Astrocyte (in vitro differentiated cells and primary cell): ENCODE measurements around the gene CCDC141. TPM values are rescaled to one million over a fixed set of nuclear protein-coding genes. Genes with fewer than 3 reads are reported as not detected.

Experiments
- DNase-seq: peaks from one replicate; pipeline ENCODE4 v3.0.0-alpha.2; 2010; ENCODE audit warnings: low read depth
- FAIRE-seq: peaks from 2 replicates; lab custom pipeline; 2011; peaks lifted over from hg19 to GRCh38; lab: Jason Lieb, UNC
- H2AFZ ChIP-seq: 2 replicates; pipeline ENCODE4 v1.6.0; 2012; ENCODE audit warnings: low read depth, low read length, inconsistent platforms
- H3K27ac ChIP-seq: 2 replicates; pipeline ENCODE4 v1.5.1; 2011; ENCODE audit warnings: low read depth, low read length, inconsistent platforms
- H3K27me3 ChIP-seq: 2 replicates; pipeline ENCODE4 v1.6.0; 2011; ENCODE audit warnings: low read length, inconsistent platforms; ENCODE audit not compliant: insufficient read depth
- H3K36me3 ChIP-seq: 2 replicates; pipeline ENCODE4 v1.5.1; 2011; ENCODE audit warnings: low read length, inconsistent platforms; ENCODE audit not compliant: insufficient read depth
- H3K4me1 ChIP-seq: 2 replicates; pipeline ENCODE4 v1.5.1; 2011; ENCODE audit warnings: low read length, inconsistent platforms; ENCODE audit not compliant: insufficient read depth
- H3K4me2 ChIP-seq: 2 replicates; pipeline ENCODE4 v1.6.0; 2012; ENCODE audit warnings: low read length, inconsistent platforms
- H3K4me3 ChIP-seq: 2 replicates; pipeline ENCODE4 v1.5.1; 2011; ENCODE audit warnings: low read depth, mild to moderate bottlenecking, low read length, inconsistent platforms; ENCODE audit not compliant: insufficient read depth
- H3K79me2 ChIP-seq: 2 replicates; pipeline ENCODE4 v1.6.0; 2012; ENCODE audit warnings: mild to moderate bottlenecking, low read length, inconsistent platforms; ENCODE audit not compliant: insufficient read depth
- H3K9ac ChIP-seq: 2 replicates; pipeline ENCODE4 v1.6.0; 2012; ENCODE audit warnings: mild to moderate bottlenecking, low read length, inconsistent platforms
- H3K9me3 ChIP-seq: 2 replicates; pipeline ENCODE4 v1.5.1; 2012; ENCODE audit warnings: low read depth, mild to moderate bottlenecking, low read length, inconsistent platforms; ENCODE audit not compliant: insufficient read depth
- H4K20me1 ChIP-seq: 2 replicates; pipeline ENCODE4 v1.6.0; 2012; ENCODE audit warnings: low read length, inconsistent platforms; ENCODE audit not compliant: insufficient read depth
- H3K27ac Mint-ChIP-seq: one replicate; pipeline ENCODE4 v1.8.0; 2021; ENCODE audit warnings: mild to moderate bottlenecking, mixed read lengths; ENCODE audit not compliant: unreplicated experiment
- H3K27me3 Mint-ChIP-seq: one replicate; pipeline ENCODE4 v1.8.0; 2021; ENCODE audit warnings: low read depth, mixed read lengths; ENCODE audit not compliant: unreplicated experiment
- H3K36me3 Mint-ChIP-seq: one replicate; pipeline ENCODE4 v1.8.0; 2021; ENCODE audit warnings: low read depth, mixed read lengths; ENCODE audit not compliant: unreplicated experiment
- H3K4me1 Mint-ChIP-seq: one replicate; pipeline ENCODE4 v1.8.0; 2021; ENCODE audit warnings: low read depth, mixed read lengths; ENCODE audit not compliant: unreplicated experiment
- H3K4me3 Mint-ChIP-seq: one replicate; pipeline ENCODE4 v1.8.0; 2021; ENCODE audit warnings: mild to moderate bottlenecking, moderate library complexity, mixed read lengths; ENCODE audit not compliant: unreplicated experiment
- H3K9me3 Mint-ChIP-seq: one replicate; pipeline ENCODE4 v1.8.0; 2021; ENCODE audit warnings: mild to moderate bottlenecking, mixed read lengths; ENCODE audit not compliant: unreplicated experiment
- EZH2 ChIP-seq: IDR thresholded peaks from 2 replicates; pipeline ENCODE4 v1.6.1; 2012; ENCODE audit warnings: mild to moderate bottlenecking, low read length, inconsistent platforms; ENCODE audit not compliant: insufficient read depth
- total RNA-seq: library from RNA; stranded (reverse); gene quantifications from 2 replicates; pipeline ENCODE4 v1.2.1, GENCODE V29; 2021
- TF ChIP-seq, protein P1 (sequence below): IDR thresholded peaks from 2 replicates; pipeline ENCODE4 v1.5.1; 2011; ENCODE audit warnings: low read depth, mild to moderate bottlenecking, inconsistent platforms, low read length, moderate library complexity; ENCODE audit not compliant: insufficient read depth

CCDC141 gene
- total RNA-seq, 1 donor from 2014 or later, result 0.18 TPM

DNA sequence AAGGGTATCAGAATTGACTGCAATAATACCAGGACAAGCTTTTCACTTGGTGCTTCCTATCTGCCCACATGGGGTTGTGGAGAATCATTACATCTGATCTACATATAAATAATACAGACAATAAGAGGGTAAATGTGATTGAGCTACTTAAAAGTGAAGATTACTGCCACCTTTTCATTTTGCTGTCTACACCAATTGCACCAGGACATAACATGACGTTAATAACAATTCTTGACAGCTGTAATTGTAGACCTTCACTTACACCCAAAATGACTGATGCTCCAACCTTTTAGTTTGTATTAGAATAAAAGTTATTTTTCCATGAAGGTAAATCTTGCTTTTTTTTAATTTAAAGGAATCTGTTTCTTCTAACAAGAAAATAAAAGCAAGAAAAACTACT lies 206.2 kb downstream of the CCDC141 start:
- H3K4me3 Mint-ChIP-seq, result no peak overlapping the region
- no peak overlapping the region for H3K4me2 ChIP-seq

DNA sequence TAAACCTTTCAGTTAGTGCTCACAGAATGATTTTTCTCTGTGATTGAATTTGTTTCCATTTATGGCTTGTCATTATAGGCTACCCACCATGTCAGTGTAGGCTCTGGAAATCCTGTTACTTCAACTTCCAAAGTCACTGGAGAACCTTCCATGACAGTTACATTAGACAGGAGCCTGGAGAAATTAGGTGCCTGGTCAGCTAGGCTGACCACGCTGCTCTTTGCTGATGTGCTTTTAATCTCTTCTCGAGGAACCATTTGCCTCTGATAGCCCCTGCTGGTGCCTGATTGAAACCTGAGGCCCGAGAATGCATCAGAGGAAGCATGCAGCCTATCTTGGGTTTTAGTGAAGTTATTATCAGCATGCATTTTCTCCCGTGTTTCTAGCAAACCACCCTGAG lies 213.1 kb downstream of the CCDC141 start:
- no peaks in the 10 kb centered on the region for H3K9me3 Mint-ChIP-seq
- no peak overlapping the region for H3K27ac ChIP-seq
- FAIRE-seq (no peak), DNase-seq (no peak)
- no peak overlapping the region for H2AFZ ChIP-seq
- no peaks in the 10 kb centered on the region for H3K27me3 Mint-ChIP-seq
- no peak overlapping the region for H3K4me3 Mint-ChIP-seq
- no peaks in the 10 kb centered on the region for H3K4me1 ChIP-seq
- H3K79me2 ChIP-seq, result no peaks in the 10 kb centered on the region
- no peak overlapping the region for H3K9ac ChIP-seq
- no peaks in the 10 kb centered on the region for H4K20me1 ChIP-seq
- no peaks in the 10 kb centered on the region for H3K36me3 ChIP-seq
- H3K4me2 ChIP-seq, result no peak overlapping the region
- H3K27ac Mint-ChIP-seq, result no peak overlapping the region
- TF ChIP-seq EZH2, result no peak
- TF ChIP-seq, protein P1, sequence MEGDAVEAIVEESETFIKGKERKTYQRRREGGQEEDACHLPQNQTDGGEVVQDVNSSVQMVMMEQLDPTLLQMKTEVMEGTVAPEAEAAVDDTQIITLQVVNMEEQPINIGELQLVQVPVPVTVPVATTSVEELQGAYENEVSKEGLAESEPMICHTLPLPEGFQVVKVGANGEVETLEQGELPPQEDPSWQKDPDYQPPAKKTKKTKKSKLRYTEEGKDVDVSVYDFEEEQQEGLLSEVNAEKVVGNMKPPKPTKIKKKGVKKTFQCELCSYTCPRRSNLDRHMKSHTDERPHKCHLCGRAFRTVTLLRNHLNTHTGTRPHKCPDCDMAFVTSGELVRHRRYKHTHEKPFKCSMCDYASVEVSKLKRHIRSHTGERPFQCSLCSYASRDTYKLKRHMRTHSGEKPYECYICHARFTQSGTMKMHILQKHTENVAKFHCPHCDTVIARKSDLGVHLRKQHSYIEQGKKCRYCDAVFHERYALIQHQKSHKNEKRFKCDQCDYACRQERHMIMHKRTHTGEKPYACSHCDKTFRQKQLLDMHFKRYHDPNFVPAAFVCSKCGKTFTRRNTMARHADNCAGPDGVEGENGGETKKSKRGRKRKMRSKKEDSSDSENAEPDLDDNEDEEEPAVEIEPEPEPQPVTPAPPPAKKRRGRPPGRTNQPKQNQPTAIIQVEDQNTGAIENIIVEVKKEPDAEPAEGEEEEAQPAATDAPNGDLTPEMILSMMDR, result no peak
- no peaks in the 10 kb centered on the region for H3K27me3 ChIP-seq
- no peaks in the 10 kb centered on the region for H3K4me1 Mint-ChIP-seq
- no peaks in the 10 kb centered on the region for H3K36me3 Mint-ChIP-seq
- no peaks in the 10 kb centered on the region for H3K9me3 ChIP-seq
- no peak overlapping the region for H3K4me3 ChIP-seq

More for the DNA sequence above, 206.2 kb downstream of the CCDC141 start:
- Histone ChIP-seq H3K9me3 (no peaks in the 10 kb centered on the region), H3K36me3 (no peaks in the 10 kb centered on the region), H3K27me3 (no peaks in the 10 kb centered on the region), H3K4me3 (no peak overlapping the region), H3K9ac (no peak overlapping the region), H2AFZ (no peak overlapping the region), H3K27ac (no peak overlapping the region), H3K79me2 (no peaks in the 10 kb centered on the region), H3K4me1 (peaks cover 13% of the 10 kb centered on the region), H4K20me1 (no peaks in the 10 kb centered on the region)
- Mint-ChIP-seq H3K4me1 (peaks cover 13% of the 10 kb centered on the region), H3K9me3 (peaks cover 3% of the 10 kb centered on the region), H3K27me3 (no peaks in the 10 kb centered on the region), H3K36me3 (no peaks in the 10 kb centered on the region), H3K27ac (no peak overlapping the region)
- DNase-seq, result no peak
- no peak for FAIRE-seq
- TF ChIP-seq, protein P1, result no peak
- no peak for TF ChIP-seq EZH2

DNA sequence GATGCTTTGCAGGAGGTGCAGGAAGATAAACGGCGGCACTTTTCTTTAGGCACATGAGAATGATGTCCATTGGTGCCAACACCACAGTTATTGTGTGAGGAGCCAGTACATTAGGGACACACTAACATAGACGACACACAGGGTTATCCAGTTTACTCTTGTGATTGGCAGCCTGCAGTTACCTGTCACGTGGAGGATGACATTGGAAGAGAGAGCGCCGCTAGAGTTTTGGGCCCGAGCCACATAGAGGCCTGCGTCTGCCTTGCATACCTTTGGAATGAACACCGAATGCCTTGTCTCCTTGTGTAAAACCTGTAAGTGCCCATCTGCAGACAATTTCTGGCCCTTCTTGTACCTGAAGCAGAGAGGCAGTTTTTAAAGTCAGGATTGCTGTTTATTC lies 215.9 kb downstream of the CCDC141 start:
- Histone ChIP-seq H4K20me1 (no peaks in the 10 kb centered on the region), H3K9ac (no peak overlapping the region), H3K27ac (no peak overlapping the region), H2AFZ (no peak overlapping the region), H3K4me2 (no peak overlapping the region), H3K36me3 (no peaks in the 10 kb centered on the region), H3K79me2 (no peaks in the 10 kb centered on the region), H3K9me3 (no peaks in the 10 kb centered on the region), H3K27me3 (no peaks in the 10 kb centered on the region), H3K4me1 (peaks cover 4% of the 10 kb centered on the region), H3K4me3 (no peak overlapping the region)
- Mint-ChIP-seq H3K36me3 (no peaks in the 10 kb centered on the region), H3K27me3 (no peaks in the 10 kb centered on the region), H3K4me1 (no peaks in the 10 kb centered on the region), H3K27ac (no peak overlapping the region), H3K4me3 (no peak overlapping the region), H3K9me3 (no peaks in the 10 kb centered on the region)
- no peak for FAIRE-seq
- no peak for DNase-seq
- no peak for TF ChIP-seq EZH2
- TF ChIP-seq, protein P1, result no peak
